CD4-positive, alpha-beta T cell treated with Interleukin-17A for 1 hour (primary cell): Measurements from ENCODE around the gene CHST8.
"Not testable (repeated sequence)": the region's sequence is repeated elsewhere in the genome, so short reads cannot be mapped to it uniquely, and the experiment has no call there.

Experiments used
- DNase-seq: peaks from one replicate; pipeline ENCODE4 v3.0.0-alpha.2; 2020

CHST8 gene

DNA sequence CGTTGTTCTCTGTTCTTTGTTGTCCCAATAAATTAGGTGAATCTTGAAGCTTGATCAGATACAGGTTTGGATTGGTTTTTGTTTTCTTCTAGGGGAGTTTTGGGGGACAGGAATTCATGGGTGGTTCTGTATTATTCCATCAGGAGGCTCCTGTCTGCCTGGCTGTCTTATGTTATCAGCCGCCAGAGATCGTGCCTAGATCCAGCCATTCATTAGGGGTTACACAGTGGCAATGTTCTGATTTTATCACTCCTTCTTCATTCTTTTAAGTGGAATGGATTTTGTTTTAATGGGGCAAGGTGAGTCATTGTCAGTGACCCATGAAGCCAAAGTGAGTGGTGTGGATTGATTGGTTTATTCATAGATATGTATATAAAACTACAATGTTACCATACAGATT is 71.9 kb downstream of the CHST8 start:
- no peak for DNase-seq

DNA sequence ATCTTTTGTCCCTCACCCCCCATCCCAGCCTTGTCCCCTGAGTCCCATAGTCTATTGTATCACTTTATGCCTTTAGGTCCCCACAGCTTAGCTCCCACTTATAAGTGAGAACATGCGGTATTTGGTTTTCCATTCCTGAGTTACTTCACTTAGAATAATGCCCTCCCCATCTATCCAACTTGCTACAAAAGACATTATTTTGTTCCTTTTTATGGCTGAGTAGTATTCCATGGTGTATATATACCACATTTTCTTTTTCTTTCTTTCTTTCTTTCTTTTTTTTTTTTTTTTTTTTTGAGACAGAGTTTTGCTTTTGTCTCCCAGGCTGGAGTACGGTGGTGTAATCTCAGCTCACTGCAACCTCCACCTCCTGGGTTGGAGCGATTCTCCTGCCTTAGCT is 73.8 kb downstream of the CHST8 start:
- not testable (repeated sequence) for DNase-seq

DNA sequence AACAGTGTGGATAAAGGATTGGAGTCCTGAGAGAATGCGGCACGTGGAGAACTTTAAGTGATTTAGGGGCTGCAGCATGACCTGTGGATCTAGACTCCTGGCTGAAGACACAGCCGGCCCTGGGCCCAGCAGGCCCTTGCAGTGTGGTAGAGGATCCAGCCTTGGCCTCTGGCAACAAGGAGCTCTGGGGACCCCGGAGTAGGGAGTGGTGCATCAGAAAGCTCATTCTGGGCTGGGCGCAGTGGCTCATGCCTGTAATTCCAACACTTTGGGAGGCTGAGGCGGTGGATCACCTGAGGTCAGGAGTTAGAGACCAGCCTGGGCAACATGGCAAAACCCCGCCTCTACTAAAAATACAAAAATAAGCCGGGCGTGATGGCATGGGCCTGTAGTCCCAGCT is 76.0 kb downstream of the CHST8 start:
- DNase-seq, result no peak

DNA sequence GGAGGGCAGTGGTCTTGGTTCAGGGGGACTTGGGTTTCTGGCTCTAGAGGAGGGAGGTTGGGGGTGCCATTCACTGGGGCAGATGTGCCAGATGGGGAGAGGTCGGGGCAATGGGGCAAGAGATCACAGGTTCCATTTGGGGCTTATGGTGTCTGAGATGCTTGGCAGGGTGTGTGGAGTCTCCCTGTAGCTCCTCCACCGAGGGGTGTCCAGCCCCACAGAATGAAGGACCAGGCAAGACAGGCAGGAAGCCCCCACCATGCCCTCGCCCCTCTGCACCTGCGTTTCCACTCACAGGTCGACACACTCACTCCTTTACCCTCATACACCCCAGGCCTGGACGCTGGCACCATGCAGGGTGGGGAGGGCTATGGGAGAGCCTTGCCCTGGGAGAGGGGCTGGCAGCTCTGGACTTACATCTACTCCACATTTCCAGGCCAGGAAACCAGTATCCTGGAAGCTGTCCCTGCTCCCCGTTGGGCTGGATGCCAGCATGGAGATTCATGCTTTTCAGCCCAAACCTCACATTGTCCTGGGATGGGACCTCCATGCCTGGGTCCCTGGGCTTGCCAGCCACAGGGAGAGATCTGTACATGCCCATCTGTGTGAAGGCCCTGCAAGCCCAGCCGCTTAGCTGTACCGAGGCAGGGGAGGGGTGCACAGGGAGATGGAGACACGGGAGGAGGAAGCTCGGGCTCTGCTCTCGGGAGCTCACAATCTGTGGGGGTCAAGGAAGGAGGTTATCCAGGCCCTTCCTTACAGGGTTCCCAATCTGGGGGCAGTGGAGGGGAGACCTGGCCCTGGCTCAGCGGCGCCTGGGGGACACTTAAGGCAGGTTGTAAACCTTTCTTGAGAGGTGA is 77.1 kb downstream of the CHST8 start:
- DNase-seq, result no peak

DNA sequence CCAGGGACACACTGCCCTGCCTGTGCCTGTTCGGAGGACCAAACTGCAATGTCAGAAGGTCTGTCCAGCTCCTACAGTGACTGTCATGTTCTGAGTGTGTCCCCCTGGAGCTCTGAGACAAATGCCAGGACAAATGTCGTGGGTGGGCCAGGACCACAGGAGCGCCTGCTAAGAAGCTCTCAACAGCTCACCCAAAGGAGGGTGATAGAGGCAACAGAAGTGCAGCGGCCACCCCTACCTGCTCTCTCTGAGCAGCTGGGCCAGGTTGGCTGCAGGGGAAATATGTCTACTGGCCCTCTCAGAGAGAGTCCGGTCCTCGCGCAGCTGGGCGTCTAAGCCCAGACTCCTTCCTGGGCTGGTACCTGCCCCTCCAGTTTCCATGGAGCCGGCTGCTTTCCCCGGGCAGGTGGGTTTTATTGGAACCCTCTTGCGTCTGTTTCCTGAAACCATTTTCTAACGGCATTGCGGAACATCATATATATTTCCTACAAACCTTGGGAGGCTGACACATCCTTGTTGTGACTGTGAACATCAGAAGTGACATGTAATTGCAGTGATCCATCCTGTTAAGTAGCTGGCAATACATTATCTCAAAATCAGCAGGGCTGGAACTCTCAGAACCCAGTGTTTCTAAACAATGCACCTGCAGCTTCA is 78.1 kb downstream of the CHST8 start:
- no peak for DNase-seq

DNA sequence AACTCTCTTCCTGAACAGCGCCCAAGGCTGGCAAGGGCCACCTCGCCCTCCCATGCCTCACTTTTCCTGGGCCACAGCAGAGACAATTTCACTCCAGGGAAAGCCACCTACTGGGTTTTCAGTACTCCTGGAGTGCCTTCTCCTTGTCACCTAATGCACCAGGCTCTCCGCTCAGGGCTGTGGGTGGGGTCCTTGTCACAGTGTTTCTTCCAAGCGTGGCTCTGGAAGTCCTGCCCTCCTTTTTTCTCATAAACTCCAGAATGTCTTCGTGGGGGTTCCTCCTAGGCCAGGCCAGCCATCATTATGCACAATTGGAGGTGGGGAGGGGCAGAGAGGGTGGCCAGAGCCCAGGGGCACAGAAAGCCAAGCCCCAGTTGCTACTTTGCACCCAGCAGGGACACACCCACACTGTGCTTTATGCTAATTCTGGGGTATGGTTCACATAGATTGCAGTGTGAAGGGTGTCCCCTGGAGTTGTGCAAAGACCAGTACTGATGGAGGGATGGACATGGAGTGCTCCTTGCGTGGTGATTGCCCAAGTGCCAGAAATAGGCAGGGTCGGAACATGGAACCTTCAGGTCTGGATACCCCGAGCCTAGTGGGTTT is 78.8 kb downstream of the CHST8 start:
- DNase-seq, result no peak

DNA sequence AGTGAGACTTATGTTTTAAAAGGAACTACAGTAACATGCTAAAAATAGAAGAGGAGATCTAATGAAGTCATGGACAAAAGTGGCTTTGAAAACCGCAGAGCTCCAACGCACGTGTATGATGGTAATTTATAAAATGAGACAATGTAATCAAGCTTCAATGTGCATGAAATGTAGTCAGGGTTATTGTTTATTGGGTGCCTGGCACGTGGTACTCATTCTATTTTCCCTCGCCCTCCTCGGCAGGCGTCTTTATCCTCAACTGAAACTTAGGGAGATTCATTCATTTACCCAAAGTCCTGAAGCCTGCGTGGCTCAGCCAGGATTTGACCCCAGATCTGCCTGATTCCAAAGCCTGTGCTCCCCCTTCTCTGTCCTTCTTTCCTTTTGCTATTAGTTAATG is 79.8 kb downstream of the CHST8 start:
- no peak for DNase-seq

DNA sequence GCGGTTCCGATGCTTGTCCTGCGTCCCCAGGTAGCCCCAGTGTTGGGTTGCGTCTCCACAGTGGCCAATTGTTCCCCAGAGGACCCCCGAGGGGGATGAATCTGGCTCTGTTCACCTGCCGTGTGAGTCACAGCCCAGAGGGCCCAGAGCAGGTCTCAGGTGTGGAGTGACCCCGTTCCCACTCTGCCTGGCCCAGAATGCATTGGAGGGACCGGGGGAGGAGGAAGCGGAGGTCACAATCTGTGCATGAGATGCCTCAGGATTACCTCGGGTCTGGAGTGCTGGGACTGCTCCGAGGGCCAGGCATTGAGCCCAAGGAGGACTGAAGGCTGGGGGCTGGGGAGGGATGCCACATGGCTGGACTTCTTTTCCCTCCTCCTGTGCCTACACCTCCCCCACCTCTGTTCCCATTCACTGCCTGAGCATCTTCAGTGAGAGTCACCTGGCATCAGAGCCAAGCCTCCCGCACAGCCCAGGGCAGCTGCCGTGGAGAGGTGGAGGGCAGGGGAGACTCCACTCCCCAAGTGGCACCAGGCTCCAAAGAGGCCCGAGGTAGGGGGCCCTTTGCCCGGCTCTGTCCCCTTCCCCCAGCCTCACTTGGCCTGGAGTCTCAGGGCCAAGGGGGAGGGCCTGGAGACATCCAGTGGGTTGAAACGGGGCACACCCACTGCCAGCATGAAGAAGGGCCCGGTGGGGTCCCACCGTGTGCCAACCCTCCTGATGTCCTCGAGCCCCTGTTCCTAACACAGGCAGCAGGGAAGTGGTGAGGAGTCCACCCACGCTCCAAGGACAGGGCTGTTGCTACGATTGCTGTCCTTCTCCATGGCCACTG is 81.1 kb downstream of the CHST8 start:
- DNase-seq, result no peak

DNA sequence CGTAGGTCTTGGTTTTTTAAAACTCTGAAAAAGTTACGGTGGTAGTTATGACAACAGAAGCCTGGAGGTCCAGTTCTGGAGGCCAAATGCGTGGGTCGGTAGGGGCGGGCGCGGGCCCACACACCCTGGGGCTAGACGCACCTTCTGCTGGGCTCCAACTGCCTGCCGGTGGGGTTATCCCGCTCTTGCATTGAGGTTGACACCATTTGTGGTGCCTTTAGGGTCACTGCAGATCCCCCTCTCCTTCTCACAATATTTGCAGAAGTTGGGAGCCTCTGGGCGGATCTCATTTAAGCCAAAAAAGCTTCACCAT is 81.6 kb downstream of the CHST8 start:
- DNase-seq, result no peak

DNA sequence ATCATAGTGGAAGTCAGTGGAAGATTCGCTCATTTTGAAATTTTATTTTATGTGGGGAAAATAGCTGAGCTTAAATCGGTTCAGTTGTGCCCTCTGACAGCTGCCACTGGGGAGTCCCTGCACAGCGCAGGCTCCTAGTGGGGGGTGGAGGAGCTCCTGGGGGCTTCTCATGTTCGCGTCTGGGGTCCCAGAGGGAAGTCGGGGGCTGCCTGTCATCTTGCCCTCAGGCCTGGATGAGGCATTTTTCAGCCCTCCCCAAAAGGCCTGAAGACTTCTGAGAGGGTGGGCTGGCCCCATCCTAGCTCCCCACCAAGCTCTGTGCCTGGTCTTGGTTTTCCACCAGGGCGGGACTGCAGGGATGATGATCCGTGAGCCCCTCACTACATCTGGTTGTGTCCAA is 82.1 kb downstream of the CHST8 start:
- DNase-seq, result no peak

DNA sequence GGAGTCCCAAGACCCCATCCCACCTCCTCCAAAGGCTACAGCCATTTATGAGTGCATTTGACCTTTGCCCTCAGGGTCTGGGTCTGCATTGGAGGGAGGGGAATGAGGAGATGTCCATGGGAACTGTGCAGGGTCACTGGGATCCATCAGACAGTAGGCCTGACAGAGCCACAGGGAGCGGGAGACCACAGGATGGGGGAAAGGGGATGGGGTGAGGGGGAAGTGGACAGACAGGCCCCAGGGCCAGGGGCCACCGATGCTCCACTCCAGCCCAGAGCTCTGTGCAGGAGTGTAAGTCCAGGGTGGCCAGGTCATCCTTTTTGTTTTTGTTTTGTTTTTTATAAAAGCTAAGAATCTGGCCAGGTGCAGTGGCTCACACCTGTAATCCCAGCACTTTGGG is 82.5 kb downstream of the CHST8 start:
- DNase-seq, result no peak

DNA sequence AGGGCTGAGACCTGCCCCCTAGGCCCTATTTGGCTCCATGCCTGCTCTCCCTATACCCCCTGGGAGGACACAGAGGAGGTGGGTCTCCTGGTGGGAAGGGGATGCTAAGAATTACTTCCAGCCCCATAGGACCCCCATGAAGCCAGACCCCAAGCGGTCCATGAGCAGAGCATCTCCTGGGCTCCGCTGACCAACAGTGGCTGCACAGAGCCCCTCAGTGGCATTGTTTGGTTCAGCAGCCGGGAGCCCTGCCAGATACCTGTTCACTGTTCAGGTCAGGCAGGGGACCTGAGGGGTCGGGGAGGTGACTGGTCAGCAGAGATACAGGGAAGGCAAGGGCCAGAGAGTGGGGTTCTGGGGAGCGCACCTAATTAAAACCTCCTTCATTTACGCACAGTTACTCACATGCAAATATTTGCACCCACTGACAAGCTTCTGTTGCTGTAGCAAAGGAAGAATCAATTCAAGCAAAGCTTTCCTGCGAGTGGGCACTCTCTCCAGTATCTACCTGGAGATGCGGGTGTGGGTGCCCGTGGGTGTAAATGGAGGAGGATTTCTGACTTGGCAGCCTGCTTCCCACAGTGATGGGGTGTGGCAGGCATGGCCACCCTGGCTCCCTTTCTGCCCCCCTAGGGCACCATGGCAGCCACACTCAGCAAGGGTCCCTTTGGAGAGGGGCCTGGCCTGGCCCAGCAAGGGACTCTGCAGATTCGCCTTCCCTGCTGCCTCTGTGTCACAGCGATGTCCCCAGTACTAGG is 83.5 kb downstream of the CHST8 start:
- no peak for DNase-seq

DNA sequence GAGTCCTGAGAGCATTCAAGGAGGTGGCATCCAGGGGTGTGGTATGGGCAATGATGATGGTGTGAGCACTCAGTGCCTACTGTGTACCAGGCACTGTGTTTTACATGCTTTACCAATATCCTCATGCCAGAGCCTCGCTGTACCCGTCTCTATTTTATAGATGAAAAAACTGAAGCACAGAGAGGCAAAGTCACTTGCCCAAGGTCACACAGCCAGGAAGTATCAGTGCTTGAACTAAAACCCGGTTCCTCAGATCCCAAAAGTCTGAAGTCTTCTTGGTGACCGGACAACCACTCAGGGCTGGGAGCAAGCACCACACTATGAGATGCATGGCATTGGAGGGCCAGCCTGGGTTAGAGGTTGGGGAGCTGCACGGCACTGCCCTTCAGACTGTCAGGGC is 84.1 kb downstream of the CHST8 start:
- DNase-seq, result no peak

DNA sequence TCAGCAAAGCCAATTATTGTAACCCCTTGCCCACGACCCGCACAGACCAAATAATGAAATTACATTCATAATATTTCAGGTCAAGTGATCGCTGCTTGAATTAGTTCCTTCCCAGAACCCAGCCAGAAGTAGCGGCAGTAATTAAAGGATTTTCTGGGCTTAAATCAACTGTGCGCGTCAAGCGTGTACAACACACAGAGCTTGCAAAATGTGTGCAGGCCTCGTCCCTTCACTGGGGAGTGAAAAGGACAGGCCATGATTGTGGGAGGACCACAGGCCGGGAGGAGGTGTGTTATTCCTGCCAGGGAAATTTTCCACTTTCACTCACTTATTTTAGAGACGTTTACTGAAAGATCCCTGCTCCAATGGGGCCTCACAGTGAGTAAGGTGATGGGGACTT is 84.9 kb downstream of the CHST8 start:
- DNase-seq, result no peak

DNA sequence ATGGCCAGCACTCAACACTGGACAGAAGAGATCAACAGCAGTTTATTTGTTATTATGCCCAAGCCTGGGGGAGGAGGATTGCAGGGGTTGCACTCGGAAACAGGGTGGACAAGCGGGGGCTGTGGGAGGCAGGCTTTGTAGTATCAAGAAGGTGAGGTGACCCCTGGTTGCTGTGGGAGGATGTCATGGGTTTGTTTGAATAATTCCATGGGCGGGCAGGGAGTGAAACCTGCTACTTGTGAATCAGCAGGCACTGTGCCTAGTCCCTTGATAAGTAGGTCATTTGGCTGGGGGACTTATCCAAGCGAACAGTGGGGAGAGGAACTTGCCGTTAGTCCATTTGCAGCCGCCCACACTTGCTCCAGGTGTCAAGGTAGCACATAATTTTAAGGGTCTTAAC is 90.5 kb downstream of the CHST8 start:
- DNase-seq, result no peak

DNA sequence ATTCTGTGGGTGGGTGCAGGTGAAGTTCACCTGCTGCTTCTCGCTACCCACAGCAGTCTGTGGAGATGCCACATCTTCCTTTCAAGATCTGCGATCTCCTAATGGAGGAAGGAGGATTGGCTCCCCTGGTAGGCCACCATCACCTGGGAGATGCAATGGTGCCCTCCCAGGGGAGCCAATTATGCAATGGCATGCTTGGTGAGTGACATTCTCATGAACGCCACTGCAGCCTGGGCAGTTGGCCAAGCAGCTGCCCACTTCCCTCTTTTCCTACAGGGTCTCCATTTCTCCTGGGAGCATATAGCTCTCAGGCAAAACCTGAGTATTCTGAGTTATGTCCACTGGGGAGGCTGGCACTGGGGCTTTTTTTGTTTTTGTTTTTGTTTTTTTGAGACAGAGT is 91.4 kb downstream of the CHST8 start:
- no peak for DNase-seq

DNA sequence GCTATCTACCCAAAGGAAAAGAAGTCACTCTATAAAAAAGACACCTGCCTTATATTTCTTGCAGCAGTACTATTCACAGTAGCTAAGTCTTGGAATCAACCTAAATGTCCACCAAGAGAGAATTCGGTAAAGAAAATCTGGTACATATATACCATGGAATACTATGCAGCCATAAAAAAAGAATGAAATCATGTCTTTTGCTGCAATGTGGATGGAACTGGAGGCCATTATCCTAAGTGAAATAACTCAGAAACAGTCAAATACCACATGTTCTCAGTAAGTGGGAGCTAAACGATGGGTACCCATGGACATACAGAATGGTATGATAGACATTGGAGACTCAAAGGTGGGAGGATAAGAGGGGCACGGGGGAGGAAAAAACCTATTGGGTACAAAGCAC is 92.4 kb downstream of the CHST8 start:
- no peak for DNase-seq

DNA sequence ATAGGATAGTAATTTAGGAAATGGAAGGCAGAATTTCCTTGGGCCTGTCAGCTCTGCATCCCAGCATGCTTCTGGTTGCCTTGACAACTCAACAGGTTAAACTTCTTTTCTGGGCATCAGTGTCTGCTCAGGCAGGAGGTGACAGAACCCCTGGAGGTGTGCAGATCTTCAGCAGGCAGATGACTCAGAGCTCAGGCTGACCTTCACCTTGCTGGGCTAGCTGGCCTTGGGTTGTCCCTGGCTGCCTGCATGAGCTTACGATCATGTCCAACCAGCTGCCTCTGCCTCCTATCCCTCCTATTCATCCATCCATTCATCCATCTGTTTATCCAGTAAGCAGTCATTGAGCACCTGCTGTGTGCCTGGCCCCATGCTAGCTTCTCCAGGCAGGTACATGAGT is 93.7 kb downstream of the CHST8 start:
- no peak for DNase-seq

DNA sequence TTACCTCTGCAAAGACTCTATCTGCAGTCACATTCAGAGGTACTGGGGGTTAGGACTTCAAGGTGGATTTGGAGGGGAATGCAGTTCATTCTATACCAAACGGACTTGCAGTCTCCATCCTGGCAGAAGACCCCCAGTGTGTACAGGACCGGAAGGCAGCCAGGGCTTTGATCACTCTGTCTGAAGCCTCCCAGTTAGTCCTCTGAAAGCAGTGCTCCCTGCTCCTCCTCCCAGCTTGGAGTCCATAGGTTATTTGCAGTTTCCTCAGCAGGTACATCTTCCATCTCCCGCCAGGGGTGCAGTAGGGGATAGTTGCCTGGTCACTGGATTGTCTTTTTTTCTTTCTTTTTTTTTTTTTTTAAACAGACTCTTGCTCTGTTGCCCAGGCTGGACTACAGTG is 96.1 kb downstream of the CHST8 start:
- DNase-seq, result no peak

DNA sequence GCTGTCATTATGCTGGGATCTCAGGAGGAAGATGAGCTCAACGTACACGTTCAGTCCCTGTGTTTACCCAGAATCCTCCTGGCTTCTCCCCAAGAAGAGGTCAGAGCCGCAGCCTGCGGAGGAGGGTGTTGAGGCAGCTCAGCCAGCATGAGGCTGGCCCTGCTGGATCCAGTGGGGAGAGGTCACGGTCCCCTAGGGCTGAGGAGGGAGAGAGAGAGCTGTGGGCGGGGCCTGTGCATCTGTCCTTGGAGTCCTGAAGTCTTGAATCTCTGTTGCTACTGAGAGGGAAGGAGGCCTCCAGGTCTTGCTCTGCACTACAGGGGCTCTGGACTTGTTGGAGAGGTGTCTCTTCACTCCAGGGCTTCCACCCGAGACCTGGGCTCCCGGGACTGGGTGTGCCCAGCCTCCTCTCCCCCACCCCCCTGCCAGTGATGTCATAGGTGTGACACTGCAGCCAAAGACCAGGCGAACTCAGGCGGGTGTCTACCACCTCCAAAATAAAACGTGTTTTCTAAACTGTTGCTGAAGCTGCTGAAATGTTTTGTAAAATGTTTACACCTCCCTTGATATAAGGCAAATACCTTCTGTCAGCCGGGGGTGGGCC is 97.0 kb downstream of the CHST8 start:
- DNase-seq, result no peak

DNA sequence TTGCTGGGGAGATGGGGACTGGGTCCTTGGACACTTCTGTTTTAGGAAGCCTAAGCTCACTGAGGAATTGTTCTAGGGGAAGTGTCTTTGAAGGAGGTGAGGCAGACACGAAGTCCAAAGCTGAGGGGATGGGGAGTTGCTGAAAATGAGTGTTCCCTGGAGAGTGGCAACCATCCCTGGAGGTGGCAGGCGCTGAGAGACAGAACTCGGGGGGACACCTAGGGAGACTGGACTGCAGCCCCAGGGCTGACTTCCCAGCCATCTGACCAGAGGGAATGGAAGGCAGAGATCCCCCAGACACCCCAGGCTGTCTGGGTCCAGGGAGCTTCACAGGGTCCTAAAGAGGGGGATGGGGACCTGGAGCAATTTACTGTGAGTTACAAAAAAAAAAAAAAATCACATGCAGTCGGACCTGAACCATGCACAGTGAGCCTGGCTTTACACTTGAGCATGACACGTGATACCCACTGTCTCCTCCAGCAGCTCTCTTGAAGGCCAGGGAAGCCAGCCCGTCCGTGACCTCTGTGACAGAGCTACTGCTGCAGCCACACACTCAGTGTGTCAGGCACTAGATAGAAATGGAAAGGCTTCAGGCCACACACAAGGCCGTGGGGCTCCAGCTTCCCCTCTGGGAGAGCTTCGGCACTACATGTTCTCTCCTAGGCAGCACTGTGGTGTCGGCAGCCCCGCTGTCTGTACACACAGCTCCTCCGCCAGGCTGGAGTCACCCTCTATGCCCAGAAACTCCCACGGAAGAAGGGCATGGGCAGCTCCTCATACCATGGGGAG is 97.8 kb downstream of the CHST8 start:
- no peak for DNase-seq

DNA sequence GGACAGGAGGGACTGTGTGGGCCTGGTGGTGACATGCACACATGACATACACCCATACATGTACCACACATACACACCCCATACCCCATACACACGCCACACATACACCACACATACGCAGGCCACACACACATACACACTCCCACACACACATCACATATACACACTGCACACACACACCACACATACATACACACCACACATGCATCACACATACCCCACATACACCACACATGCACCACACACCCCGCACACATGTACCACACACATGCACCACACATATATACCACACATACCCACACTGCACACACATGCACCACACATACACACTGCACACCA is 98.4 kb downstream of the CHST8 start:
- DNase-seq, result no peak
